ENCODE results near the gene C16orf74. TPM values are rescaled to one million over a fixed set of nuclear protein-coding genes. Genes with fewer than 3 reads are reported as not detected.

Gene C16orf74
- total RNA-seq, 4 donors from 2014 or later, result 5.4 to 13.0 (median 7.9) TPM

- intact Hi-C loops (cut with DNase I; ENCODE audit: low total_unique reads), result no loop called here
- H3K4me3 ChIP-seq (ENCODE audit: low read depth, poor library complexity, severe bottlenecking), result no peak overlapping the region
- TF ChIP-seq CTCF (IDR thresholded peaks at IDR 0.05) (no peak), POLR2A (IDR thresholded peaks at IDR 0.05) (no peak)
- 67 to 70% methylated on average over 13 of the region's 13 CpGs for WGBS, 2 donors
- DNase-seq (ENCODE audit: low spot score in 2 of 2), result peak in 1 of 2 donors; percentile 56
Measured at GRCh38 chr16:85733155-85733838, 17.6 kb downstream of the C16orf74 start.

GRCh38 chr16:85731179-85731578, 19.7 kb downstream of the C16orf74 start:
- no peak overlapping the region for H3K4me3 ChIP-seq (ENCODE audit: low read depth, poor library complexity, severe bottlenecking)
- TF ChIP-seq POLR2A (IDR thresholded peaks at IDR 0.05) (no peak), CTCF (IDR thresholded peaks at IDR 0.05) (no peak)
- no peak for DNase-seq (ENCODE audit: low spot score in 2 of 2)

DNA sequence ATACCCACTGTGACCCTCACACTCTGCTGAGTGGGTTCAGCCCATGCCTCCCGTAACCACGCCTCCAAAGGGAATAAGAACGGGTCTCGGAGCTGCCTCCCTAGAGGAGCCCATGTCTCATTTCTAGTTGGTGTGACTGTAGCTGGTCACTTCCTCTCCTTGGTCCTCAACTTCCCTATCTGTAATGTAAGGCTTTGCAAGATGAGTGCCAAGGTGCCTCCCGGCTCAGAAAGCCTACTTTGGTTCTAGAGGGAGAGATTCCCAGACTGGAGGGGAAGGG, 20.8 kb downstream of the C16orf74 start:
- intact Hi-C loops (cut with DNase I; ENCODE audit: low total_unique reads), result no loop called here
- no peak for TF ChIP-seq CTCF (IDR thresholded peaks at IDR 0.05)
- no peak for TF ChIP-seq POLR2A (IDR thresholded peaks at IDR 0.05)
- no peak for DNase-seq (ENCODE audit: low spot score in 2 of 2)
- 78 to 85% methylated on average over 5 of the region's 5 CpGs for WGBS, 2 donors
- no peak overlapping the region for H3K4me3 ChIP-seq (ENCODE audit: low read depth, poor library complexity, severe bottlenecking)

More at GRCh38 chr16:85731179-85731578, 19.7 kb downstream of the C16orf74 start:
- intact Hi-C loops (cut with DNase I; ENCODE audit: low total_unique reads), result no loop called here
- WGBS, 2 donors, result 75 to 80% methylated on average over 4 to 5 of the region's 5 CpGs

- no peak overlapping the region for H3K4me3 ChIP-seq (ENCODE audit: low read depth, poor library complexity, severe bottlenecking)
- intact Hi-C loops (cut with DNase I; ENCODE audit: low total_unique reads), result no loop called here
- no peak for DNase-seq (ENCODE audit: low spot score in 2 of 2)
- TF ChIP-seq POLR2A (IDR thresholded peaks at IDR 0.05) (no peak), CTCF (IDR thresholded peaks at IDR 0.05) (no peak)
- 74 to 83% methylated on average over 16 of the region's 16 CpGs for WGBS, 2 donors
Measured at GRCh38 chr16:85729452-85730185, 21.3 kb downstream of the C16orf74 start.

DNA sequence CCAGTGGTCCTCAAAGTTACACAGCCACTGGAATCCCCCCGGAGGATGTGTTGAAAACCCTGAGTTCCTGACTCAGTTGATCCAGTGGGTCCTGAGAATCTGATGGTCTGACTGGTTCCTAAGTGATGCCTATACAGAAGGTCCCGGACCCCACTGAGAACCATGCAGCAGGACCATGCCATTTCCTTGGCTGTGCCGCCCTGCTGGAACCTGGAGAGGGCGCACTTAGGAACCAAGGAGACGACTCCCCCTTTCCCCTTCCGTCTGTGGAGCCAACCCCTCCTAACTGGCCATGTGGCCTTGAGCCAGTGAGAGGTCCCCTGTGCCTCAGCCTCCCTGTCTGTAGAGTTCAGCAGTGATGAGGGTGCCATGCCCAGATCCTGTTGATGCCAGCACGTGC, 22.0 kb downstream of the C16orf74 start:
- no peak for TF ChIP-seq CTCF (IDR thresholded peaks at IDR 0.05)
- no peak for TF ChIP-seq POLR2A (IDR thresholded peaks at IDR 0.05)
- intact Hi-C loops (cut with DNase I; ENCODE audit: low total_unique reads), result no loop called here
- H3K4me3 ChIP-seq (ENCODE audit: low read depth, poor library complexity, severe bottlenecking), result no peak overlapping the region
- 83 to 93% methylated on average over 4 to 6 of the region's 7 CpGs for WGBS, 2 donors
- no peak for DNase-seq (ENCODE audit: low spot score in 2 of 2)
